ENCODE results near the gene ATP1A4. TPM values are rescaled to one million over a fixed set of nuclear protein-coding genes. Genes with fewer than 3 reads are reported as not detected.

Gene ATP1A4
- total and polyA plus RNA-seq, 10 of the 15 experiments (the other 5 are each of a cell fraction or from before 2014, with no cell fraction given), result 0.31 to 1.0 (median 0.54) TPM

- in situ Hi-C loops (cut with MboI) (no loop called here), intact Hi-C loops (cut with micrococcal nuclease; ENCODE audit: unreplicated experiment) (no loop called here)
- Histone ChIP-seq H3K4me3 (no peak overlapping the region), H3K27me3 (replicated peaks in 1 of 2; ENCODE audit: control insufficient read depth in 2 of 2, insufficient read depth in 2 of 2, low read length in 1 of 2) (no peaks in the 10 kb centered on the region), H2AFZ (ENCODE audit: control insufficient read depth, low read depth, low read length) (no peak overlapping the region), H3K4me1 (ENCODE audit: control insufficient read depth, insufficient read depth, low read length) (peaks cover 14% of the 10 kb centered on the region), H3K9ac (ENCODE audit: control insufficient read depth, insufficient read depth, low read length) (no peak overlapping the region), H3K36me3 (ENCODE audit: control insufficient read depth in 2 of 2, insufficient read depth in 2 of 2, low read length in 1 of 2) (peaks cover 18 to 26% of the 10 kb centered on the region in 2 experiments; a peak in 3 of 4 replicates), H3K9me3 (replicated peaks; ENCODE audit: control insufficient read depth, insufficient read depth, low read length) (no peaks in the 10 kb centered on the region), H3K79me2 (ENCODE audit: control insufficient read depth, insufficient read depth, low read length) (peaks cover 32% of the 10 kb centered on the region), H3K4me2 (ENCODE audit: control insufficient read depth, insufficient read depth) (no peak overlapping the region), H3K27ac (ENCODE audit: control insufficient read depth, insufficient read depth) (no peak overlapping the region), H4K20me1 (ENCODE audit: control insufficient read depth, insufficient read depth) (no peaks in the 10 kb centered on the region)
- DNase-seq (ENCODE audit: low read depth, low spot score) (no peak), ATAC-seq (no peak), FAIRE-seq (no peak)
- SMC1A ChIA-PET (ENCODE audit: uncharacterized antibody, unreplicated experiment), result interaction anchor here (1.1 to 11.5 kb wide), 4 partner anchors 10 to 81 kb away, joined by 3 to 95 read pairs (median 10); no protein-coding TSS in a partner anchor
- TF ChIP-seq NFYA (IDR thresholded peaks at IDR 0.05; ENCODE audit: borderline replicate concordance, low read depth, low read length) (no peak), EGR1 (IDR thresholded peaks at IDR 0.05; ENCODE audit: borderline replicate concordance in 1 of 2, low read depth in 2 of 2, low read length in 2 of 2) (no peak), GATAD2B (conservative IDR thresholded peaks at IDR 0.05; ENCODE audit: low read depth) (no peak), ZNF217 (IDR thresholded peaks at IDR 0.05) (no peak), STAT1 (conservative IDR thresholded peaks at IDR 0.05) (no peak)
- CTCF ChIA-PET, result interaction anchor here (0.6 to 2.3 kb wide), 4 partner anchors 17 to 495 kb away, joined by 3 to 8 read pairs (median 4); no protein-coding TSS in a partner anchor
- no TSS peak for BruUV-seq (replicated peaks)
- POLR2A ChIA-PET, result interaction anchor here (0.6 to 0.8 kb wide), 2 partner anchors 31 to 49 kb away, joined by 3 read pairs; no protein-coding TSS in a partner anchor
- WGBS (ENCODE audit: insufficient coverage, insufficient replicate concordance, low lambda C conversion rate, missing lambda C conversion rate), result 76% methylated on average over 5 of the region's 5 CpGs
- RAD21 ChIA-PET (ENCODE audit: unreplicated experiment), result interaction anchor here (1.2 kb wide), 1 partner anchor 17 kb away, joined by 3 read pairs; no protein-coding TSS in a partner anchor
Observed at GRCh38 chr1:160210561-160210960, 59.2 kb downstream of the ATP1A4 start.

- no peak for DNase-seq (ENCODE audit: low read depth, low spot score)
- ChIA-PET RAD21 (ENCODE audit: unreplicated experiment) (interaction anchor here (1.2 kb wide), 1 partner anchor 18 kb away, joined by 3 read pairs; no protein-coding TSS in a partner anchor), SMC1A (ENCODE audit: uncharacterized antibody, unreplicated experiment) (interaction anchor here (1.1 to 11.5 kb wide), 4 partner anchors 9 to 41 kb away, joined by 3 to 95 read pairs (median 4); no protein-coding TSS in a partner anchor), CTCF (interaction anchor here (0.6 to 2.3 kb wide), 5 partner anchors 11 to 495 kb away, joined by 3 to 8 read pairs (median 6); no protein-coding TSS in a partner anchor), POLR2A (interaction anchor here (0.8 kb wide), 2 partner anchors 10 to 48 kb away, joined by 3 read pairs; no protein-coding TSS in a partner anchor)
- TF ChIP-seq BMI1 (IDR thresholded peaks at IDR 0.05; ENCODE audit: borderline replicate concordance) (peak; percentile 64), SMAD5 (IDR thresholded peaks at IDR 0.05; ENCODE audit: low read depth) (no peak)
- peaks cover 20 to 29% of the 10 kb centered on the region in 2 experiments; a peak in 3 of 4 replicates for H3K36me3 ChIP-seq (ENCODE audit: control insufficient read depth in 2 of 2, insufficient read depth in 2 of 2, low read length in 1 of 2)
- no TSS peak for BruUV-seq (replicated peaks)
- intact Hi-C loops (cut with micrococcal nuclease; ENCODE audit: unreplicated experiment), result no loop called here
- peaks cover 25% of the 10 kb centered on the region for H3K79me2 ChIP-seq (ENCODE audit: control insufficient read depth, insufficient read depth, low read length)
- H3K4me3 ChIP-seq, result no peak overlapping the region
- H3K9me3 ChIP-seq (replicated peaks; ENCODE audit: control insufficient read depth, insufficient read depth, low read length), result no peaks in the 10 kb centered on the region
- no peaks in the 10 kb centered on the region for H4K20me1 ChIP-seq (ENCODE audit: control insufficient read depth, insufficient read depth)
- no peak for FAIRE-seq
- peaks cover 12% of the 10 kb centered on the region for H3K4me1 ChIP-seq (ENCODE audit: control insufficient read depth, insufficient read depth, low read length)
- H3K9ac ChIP-seq (ENCODE audit: control insufficient read depth, insufficient read depth, low read length), result no peak overlapping the region
- in situ Hi-C loops (cut with MboI), result no loop called here
- H3K27me3 ChIP-seq (replicated peaks in 1 of 2; ENCODE audit: control insufficient read depth in 2 of 2, insufficient read depth in 2 of 2, low read length in 1 of 2), result no peaks in the 10 kb centered on the region
- ATAC-seq, result no peak
- H3K4me2 ChIP-seq (ENCODE audit: control insufficient read depth, insufficient read depth), result no peak overlapping the region
- H3K27ac ChIP-seq (ENCODE audit: control insufficient read depth, insufficient read depth), result no peak overlapping the region
- H2AFZ ChIP-seq (ENCODE audit: control insufficient read depth, low read depth, low read length), result no peak overlapping the region
- 88% methylated on average over 9 of the region's 10 CpGs for WGBS (ENCODE audit: insufficient coverage, insufficient replicate concordance, low lambda C conversion rate, missing lambda C conversion rate)
Observed at GRCh38 chr1:160211046-160211790, 59.8 kb downstream of the ATP1A4 start.
